ENCODE data around the gene EXOC2. TPM values are rescaled to one million over a fixed set of nuclear protein-coding genes. Genes with fewer than 3 reads are reported as not detected.
A peak's percentile ranks its signal among the peaks of the same experiment; 100 is the strongest.
"Not testable (repeated sequence)": the region's sequence is repeated elsewhere in the genome, so short reads cannot be mapped to it uniquely, and the experiment has no call there.

EXOC2 gene
- total RNA-seq, 2 donors from 2014 or later, result 13.3 to 14.8 TPM

DNA sequence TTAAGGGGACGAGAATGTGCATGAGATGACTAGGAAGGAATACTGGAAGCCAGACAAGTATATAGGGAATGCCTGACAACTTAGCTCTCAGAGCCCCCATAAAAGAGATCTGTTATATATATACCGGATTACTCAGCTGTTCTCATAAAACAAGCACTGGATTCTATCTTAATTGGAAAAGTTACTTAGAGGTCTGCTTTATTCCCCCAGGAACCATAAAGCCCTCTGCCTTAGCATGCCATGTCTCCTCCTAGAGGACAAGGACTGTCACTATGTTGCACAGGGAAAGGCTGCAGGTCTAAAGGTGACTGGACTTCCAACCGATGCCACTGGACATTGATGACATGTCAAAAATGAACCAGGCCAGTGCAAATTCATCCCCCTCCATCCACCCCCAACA is 6.4 kb downstream of the EXOC2 start:
- DNase-seq (no peak), ATAC-seq (no peak)
- intact Hi-C loops (cut with DNase I), result no loop called here

DNA sequence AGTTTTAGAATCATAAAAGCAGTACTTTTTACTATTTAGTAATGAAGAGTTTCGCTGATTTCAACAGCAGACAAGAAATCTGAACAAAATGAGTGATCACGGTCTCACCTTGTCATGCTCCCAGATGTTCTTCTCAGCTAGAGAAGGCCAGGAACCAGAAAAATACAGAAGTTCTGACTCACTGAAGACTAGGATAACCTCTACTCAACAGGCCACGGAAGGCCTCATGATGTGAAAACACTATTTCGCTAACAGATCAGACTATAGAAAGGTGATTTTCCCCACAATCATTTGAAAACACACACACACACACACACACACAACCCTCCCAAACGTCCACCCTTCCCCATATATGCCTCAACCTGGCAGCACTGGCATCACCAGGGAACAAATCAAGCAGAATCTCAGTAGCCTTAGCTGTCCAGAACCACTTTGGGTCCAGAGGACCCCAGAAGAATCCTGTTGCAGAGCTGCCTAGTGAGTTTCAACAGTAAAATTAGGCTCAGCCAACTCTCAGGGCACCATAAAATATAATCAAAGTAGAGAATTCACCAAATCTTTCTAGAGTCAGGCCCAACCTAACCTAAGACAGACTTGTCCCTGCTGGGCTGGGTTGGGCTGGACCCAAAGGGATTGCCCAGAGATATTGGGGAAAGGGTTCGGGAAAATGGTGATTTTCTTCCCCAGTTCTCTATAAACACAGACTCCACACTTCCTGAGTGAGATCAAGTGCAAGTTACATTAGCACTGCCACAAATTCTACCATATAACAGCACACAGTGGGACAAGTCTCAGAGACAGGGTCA is 7.9 kb downstream of the EXOC2 start:
- ATAC-seq, result no peak
- intact Hi-C loops (cut with DNase I), result no loop called here
- DNase-seq, result no peak

DNA sequence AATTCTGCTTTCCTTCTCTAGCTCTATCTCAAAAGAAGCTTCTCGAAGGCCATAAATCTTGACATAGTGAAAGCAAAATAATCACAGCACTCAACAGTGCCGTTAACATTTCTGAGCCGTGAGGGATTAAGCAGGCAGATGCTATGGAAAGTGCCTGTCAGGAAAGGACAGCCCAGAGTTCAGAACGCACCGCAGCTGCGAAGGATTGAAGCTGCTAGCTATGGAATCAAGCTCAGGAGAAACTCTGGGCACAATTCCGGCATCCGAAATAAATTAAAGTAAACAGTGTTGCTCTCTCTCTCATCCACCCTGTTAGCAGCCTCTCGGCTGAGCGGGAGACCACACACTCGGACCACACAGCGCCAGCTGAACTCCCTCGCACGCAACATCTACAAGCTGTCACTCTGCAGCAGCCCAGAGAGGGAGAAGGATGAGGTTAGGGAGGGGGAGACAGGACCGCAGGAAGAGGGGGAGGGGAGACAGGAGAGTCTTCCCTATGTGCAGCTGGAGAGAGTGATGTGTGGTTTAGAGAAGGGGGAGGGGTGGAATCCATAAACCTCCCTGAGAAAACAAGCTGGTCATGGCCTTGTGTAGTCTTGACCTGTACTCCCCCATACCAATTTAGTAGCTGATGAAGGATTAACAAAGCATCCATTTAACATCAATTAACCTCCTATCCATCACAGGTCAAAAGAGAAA is 9.0 kb downstream of the EXOC2 start:
- DNase-seq (no peak), ATAC-seq (peak; percentile 47 to 79)
- intact Hi-C loops (cut with DNase I), result no loop called here

DNA sequence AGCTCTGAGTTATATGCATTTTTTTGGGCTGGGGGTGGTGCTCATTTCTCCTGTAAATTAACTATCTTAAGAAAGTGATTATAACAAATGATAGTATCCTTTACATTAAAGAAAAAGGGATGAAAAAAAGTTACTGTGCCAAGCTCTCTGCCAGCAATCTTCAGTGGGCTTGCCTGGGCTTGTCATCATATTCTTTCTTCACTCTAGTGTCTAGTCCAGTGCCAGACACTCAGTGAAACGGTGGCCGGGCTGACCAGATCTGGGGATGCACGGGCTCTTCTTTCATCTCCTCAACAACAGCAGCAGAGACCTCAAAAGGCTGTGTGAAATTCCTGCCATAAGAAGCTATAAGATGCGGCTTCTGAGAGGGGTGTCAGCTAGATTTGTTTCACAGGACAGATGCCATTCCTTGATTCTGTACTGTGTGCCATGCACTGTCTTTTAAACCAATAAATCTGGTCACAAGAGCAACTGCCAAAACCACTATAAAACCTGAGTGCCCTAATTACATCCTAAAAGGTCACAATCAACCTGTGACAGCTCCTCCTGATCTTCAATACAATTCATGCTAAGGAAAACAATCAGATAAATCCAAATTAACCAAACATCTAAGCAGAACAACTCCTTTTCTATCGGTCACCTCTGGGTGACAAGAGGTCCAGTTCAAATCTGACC is 12.1 kb downstream of the EXOC2 start:
- intact Hi-C loops (cut with DNase I), result no loop called here
- DNase-seq, result no peak
- ATAC-seq, result no peak

DNA sequence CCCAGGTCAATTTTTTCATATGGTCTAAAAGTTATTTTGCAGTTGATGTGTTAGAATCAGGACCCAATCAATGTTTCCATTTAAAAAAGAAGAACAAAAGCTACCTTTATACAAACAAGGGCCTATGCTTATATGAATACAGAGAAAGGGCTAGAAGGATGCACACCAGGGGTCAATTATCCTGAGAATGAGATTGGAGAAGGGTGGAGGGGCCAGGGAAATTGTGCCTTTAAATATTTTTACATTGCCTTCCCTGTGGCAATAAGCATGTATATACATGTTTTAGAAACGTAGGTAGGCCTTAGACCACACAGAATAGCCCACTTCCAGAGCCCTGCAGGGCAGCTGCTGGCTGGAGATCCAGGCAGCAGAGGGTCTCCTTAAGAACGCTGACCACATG is 12.7 kb downstream of the EXOC2 start:
- intact Hi-C loops (cut with DNase I), result no loop called here
- DNase-seq, result no peak
- no peak for ATAC-seq

DNA sequence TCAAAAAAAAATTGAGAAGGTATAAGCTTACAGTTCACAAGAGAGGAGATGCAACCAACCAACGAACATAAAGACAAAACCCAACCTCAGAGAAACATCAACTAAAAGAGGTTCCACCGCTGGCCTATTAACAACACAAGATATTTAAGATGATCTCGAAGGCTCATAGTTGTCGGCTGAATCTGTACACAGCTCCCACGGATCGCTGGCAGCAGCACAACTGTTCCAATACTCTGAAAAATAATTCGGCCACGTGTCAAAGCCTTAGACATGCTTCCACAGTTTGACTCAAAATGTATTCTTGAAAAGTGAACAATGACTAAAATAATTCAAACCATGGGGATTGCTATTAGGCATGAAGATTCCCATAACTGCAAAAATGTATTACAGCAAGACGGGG is 13.7 kb downstream of the EXOC2 start:
- intact Hi-C loops (cut with DNase I), result no loop called here
- no peak for DNase-seq
- no peak for ATAC-seq

DNA sequence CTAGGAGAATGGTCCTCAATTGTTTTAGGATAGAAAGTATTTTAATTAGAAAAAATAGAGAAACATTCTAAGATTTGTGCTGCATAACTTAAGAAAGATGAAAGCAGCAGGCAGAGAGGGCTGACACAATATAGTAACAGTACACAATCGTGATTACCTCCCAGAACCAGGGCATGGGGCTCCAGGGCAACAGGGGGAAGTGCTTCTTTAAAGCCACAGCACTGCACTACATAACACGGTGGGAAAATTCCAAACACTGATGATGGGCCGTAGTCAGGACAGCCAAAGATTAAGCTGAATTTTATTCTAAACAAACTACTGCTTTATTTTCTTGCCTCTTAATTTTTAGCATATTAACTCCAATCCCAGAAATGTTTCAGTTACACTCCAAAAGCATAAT is 14.4 kb downstream of the EXOC2 start:
- intact Hi-C loops (cut with DNase I), result no loop called here
- ATAC-seq (peak in 1 of 2 donors; percentile 44), DNase-seq (no peak)

DNA sequence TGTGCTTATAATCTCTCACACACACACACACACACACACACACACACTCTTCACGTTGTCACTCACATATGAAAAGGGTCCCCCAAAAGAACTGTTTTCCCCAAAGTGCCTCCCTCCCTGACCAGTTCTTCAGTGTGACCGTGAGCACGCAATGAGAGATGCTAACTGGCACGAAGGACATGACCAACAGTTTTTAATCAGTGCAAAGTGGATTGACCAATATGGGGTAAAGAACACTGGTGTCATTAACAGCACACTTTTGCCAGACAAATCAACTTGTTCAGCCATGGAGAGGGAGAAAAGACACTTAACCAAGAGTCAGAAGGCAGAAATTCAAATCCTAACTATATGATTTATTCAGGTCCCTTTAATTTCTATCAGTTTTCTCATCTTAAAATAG is 15.0 kb downstream of the EXOC2 start:
- DNase-seq (no peak), ATAC-seq (peak in 1 of 2 donors; percentile 76)
- intact Hi-C loops (cut with DNase I), result no loop called here

DNA sequence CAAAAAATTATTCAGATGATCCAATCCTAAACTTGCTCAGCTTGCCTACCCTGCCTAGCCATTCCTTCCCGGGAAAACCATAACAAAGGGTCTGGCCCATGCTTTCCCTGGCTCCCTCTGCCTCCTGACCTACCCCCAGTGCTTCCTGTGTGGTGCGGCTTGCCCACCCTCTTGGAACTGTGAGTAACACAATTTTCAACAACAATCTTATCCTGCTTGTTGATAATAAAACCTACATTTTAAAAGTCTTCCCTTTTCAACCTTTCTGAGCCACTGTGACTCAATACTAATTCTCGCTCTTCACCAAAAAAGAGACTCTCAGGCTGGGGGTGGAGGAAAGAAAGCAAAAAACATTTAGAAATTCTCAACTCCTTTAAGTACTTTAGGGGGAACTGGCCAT is 18.0 kb downstream of the EXOC2 start:
- DNase-seq (no peak), ATAC-seq (no peak)
- intact Hi-C loops (cut with DNase I), result no loop called here

DNA sequence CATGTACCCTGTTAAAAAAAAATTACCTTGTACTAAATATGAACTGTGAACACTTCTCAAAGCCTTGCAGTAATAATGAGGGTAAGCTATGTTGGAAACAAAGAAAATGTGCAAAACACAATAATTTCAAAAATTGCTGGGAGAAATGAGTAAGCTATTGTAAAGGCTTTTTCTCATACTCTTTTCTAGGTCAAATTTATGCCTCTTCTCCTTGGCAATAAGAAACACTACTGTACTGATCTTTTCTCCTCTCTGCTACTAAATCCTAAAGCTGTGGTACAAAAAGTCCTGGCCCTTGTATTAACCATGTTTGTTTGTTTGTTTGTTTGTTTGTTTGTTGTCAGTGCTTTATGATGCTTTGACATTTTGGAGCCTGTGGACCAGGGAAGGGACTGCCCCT is 18.5 kb downstream of the EXOC2 start:
- intact Hi-C loops (cut with DNase I), result no loop called here

DNA sequence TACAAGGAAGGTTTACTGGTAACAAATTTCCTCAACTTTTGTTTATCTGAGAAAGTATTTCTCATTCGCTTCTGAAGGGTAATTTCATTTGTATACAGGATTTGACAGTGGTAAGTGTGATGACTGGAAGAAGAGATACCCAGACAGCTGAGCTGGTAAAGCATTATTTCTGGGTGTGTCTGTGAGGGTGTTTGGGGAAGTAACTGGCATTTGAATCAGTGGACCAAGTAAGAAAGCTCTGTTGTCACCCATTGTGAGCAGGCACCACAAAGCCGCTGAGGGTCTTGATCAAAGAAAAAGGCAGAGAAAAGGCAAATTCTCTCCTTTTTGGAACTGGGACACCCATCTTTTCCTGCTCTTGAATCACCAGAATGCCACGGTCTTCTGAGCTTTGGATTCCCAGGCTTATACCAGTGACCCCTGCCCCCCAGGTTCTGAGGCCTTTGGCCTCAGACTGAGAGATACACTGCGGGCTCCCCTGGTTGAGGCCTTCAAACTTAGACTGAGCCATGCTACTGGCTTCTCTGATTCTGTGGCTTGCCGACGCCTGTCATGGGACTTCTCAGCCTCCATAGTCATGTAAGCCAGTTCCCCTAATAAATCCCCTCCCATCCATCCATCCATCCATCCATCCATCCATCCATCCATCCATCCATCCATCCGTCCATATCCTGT is 25.5 kb downstream of the EXOC2 start:
- intact Hi-C loops (cut with DNase I), result no loop called here
- DNase-seq, result no peak
- ATAC-seq, result no peak

More for the DNA sequence above, 18.5 kb downstream of the EXOC2 start:
- no peak for ATAC-seq
- DNase-seq, result no peak

DNA sequence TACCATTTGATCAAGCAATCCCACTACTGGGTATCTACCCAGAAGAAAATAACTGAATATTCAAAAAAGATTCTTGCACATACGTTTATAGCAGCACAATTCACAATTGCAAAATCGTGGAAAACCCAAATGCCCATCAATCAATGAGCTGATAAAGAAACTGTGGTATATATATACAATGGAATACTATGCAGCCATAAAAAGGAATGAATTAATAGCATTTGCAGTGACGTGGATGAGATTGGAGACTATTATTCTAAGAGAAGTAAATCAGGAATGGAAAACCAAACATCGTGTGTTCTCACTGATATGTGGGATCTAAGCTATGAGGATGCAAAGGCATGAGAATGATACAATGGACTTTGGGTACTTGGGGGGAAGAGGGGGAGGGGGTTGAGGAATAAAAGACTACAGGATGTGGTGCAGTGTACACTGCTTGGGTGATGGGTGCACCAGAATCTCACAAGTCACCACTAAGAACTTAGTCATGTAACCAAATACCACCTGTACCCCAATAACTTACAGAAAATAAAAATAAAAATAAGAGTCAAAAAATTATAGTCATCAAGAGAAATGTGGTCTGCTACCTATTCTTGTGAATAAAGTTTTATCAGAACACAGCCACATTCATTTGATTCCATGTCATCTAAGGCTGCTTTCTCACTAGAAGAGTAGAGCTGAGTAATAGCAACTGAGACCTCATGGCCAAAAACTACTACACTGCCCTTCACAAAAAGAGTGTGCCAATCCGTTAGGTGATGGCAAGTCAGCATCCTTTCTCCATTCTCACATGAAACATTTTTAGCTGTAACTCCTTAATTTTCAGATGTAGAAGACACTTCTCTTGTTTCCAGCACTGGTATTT is 27.3 kb downstream of the EXOC2 start:
- intact Hi-C loops (cut with DNase I), result no loop called here
- DNase-seq (no peak), ATAC-seq (no peak)

DNA sequence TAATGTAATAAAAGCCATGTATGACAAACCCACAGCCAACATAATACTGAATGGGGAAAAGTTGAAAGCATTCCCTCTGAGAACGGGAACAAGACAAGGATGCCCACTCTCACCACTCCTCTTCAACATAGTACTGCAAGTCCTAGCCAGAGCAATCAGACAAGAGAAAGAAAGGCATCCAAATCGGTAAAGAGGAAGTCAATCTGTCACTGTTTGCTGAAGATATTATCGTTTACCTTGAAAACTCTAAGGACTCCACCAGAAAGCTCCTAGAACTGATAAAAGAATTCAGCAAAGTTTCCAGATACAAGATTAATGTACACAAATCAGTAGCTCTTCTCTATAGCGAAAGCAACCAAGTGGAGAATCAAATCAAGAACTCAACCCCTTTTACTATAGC is 29.2 kb downstream of the EXOC2 start:
- ATAC-seq; intact Hi-C loops (cut with DNase I); DNase-seq: not testable (repeated sequence)

DNA sequence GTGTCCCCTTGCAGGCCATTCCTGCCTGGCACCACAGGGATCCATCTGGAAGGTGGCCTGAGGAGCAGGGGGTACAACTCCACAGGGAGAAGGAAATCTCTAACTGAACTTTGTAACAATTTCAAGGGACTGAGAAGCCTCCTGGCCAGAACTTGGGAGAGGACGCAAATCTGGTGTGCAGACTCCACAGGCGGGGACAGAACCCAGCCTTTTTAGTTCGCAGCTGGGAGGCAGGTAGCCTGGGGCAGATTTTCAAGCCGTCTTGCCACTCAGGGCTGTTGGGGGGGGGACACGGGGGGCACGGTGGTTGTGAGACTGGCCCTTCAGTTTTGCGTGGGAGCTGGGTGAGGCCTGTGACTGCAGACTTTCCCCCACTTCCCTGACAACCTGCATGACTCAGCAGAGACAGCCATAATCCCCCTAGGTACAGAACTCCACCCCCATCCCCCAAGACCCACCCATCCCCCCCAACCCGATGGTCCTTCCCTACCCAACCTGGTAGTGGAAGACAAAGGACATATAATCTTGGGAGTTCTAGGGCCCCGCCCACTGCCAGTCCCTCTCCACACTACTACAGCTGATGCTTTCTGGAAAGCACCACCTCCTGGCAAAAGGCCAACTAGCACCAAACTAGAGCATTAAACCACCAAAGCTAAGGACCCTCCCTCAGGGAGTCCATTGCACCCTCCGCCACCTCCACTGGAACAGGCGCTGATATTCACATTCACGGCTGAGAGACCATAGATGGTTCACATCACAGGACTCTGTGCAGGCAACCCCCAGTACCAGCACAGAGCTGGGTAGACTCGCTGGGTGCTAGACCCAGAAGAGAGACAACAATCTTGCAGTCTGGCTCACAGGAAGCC is 33.0 kb downstream of the EXOC2 start:
- intact Hi-C loops (cut with DNase I), result no loop called here
- ATAC-seq (no peak), DNase-seq (no peak)

DNA sequence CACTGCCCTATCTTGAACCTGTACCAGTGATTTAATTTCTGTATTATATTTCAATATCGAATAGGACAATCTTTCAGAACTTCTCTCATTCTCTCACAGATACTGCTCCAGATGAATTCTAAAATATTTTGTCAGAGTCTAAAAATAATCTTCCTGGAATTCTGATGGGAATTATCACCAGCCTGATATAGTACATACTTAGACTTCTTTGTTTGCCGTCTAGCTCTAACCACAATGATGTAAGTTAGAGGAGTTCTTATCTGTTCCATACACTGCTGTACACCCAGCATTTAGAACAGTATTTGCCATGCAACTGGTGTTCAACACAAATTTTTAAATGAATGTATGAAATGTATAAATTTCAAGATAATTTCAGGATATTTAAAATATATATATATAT is 34.7 kb downstream of the EXOC2 start:
- peak; percentile 59 to 77 for ATAC-seq
- intact Hi-C loops (cut with DNase I), result no loop called here
- no peak for DNase-seq

DNA sequence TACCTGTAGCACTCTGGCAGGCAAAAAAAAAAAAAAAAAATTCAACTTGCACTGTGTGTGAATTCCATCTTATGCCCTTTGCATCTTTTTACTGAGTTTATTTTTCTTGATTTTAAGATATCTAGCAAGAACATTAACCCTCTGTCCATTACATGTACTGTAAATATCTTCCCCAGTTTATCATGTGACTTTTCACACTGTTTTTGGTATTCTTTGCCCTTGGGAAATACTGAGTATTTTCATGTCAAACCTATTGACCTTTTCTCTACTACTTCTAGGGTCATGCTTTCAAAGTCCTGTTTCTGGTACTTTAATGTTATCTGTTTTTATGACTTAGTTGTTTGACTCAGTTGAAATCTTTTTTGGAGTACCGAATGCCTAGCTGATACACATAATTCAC is 35.2 kb downstream of the EXOC2 start:
- DNase-seq, result no peak
- intact Hi-C loops (cut with DNase I), result no loop called here
- no peak for ATAC-seq

DNA sequence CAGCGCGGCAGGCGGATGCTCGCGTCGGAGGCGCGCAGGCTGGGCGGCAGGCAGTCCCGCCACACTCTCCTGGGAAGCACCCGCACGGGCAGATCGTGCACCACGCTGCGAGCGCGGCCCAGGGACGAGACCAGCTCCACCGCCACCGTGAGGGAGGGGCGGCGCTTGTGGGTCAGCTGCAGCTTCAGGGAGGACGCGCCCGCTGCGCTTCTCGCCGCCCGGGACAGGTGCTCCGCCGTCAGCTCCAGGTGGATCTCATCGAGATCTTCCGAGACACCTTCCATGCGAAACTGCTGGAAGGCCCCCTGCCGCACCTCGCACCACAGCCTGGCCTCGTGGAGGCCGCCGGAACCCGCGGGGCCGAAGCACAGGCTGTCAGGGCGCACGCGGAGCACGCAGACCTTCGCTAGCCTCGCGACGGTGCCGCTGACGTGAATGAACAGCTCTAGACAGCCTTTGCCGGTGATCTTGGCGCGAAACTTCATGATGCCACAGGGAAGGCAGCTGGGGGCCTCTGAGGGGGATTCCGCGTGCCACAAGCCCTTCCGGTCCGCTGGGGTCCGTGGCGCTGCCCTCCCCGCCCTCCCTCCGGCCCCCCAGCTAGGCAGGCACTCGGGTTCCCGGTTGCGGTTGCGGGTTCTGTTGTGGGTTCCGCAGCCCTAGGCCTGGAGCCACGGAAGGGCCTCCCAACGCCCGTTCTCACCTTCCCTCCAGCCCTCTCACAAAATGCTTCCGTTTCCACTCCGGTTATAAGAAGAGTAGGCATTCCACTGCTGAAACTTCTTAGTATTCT is 36.3 kb downstream of the EXOC2 start, which contains the start of gene HUS1B:
Gene HUS1B, minus strand, starts transcription at position 641 of the 793 bp plus-strand sequence. Its CDS starts 156 bp downstream, at position 485.
- DNase-seq (no peak), ATAC-seq (no peak)
- intact Hi-C loops (cut with DNase I), result no loop called here

Measured in left cardiac atrium (tissue), 4 donors.